Keratinocyte (primary cell): ENCODE data around the gene DCST2.

Experiments used
- EZH2 ChIP-seq: IDR thresholded peaks from one replicate; pipeline ENCODE4 v1.6.1; 2012; ENCODE audit warnings: inconsistent platforms, mild to moderate bottlenecking, low read length, moderate library complexity
- TF ChIP-seq, protein P1 (sequence below), 3 experiments: IDR thresholded peaks in 1 of 3; conservative IDR thresholded peaks in 1 of 3; optimal IDR thresholded peaks in 1 of 3; 2 replicates in 2 of 3; 3 replicates in 1 of 3; pipeline versions ENCODE3 to v1.5.1; 2011; ENCODE audit warnings: low read length in 3 of 3, mild to moderate bottlenecking in 3 of 3, moderate library complexity in 2 of 3, control low read depth in 1 of 3, inconsistent platforms in 1 of 3; ENCODE audit not compliant: insufficient read depth in 2 of 3; ENCODE audit errors: extremely low read depth in 1 of 3

DNA sequence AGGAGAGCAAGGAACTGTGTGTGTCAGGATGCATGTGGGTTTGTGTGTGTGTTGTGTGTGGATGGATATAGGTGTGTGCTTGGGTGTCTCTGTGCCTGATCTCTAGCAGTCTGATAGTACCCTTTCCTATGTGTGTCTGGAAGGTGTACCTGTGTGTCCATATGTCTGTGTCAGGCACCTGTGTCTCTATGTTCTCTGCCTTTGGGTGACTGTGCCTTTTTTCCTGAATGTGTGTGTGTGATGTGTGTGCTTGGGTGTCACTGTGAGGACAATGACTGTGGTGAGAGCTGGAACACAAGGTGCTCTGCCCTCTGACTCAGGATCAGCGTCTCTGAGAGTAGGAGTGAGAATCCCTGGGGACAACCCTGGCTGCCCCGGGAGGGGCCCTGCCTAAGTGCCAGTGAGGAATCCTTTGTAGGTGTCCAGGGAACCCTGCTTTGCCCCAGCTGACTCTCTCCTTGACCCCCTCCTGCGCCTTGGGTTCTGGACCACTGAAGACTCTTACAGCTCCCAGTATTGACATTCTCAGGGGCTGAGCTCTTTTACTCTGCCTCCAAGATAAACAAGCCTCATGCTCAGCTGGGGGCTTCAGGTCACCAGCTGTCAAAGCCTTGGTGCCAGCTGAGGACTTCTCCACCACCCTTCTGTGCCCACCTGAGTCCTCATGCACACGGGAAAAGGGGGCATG is 44.3 kb upstream of the DCST2 start:
- TF ChIP-seq, protein P1, sequence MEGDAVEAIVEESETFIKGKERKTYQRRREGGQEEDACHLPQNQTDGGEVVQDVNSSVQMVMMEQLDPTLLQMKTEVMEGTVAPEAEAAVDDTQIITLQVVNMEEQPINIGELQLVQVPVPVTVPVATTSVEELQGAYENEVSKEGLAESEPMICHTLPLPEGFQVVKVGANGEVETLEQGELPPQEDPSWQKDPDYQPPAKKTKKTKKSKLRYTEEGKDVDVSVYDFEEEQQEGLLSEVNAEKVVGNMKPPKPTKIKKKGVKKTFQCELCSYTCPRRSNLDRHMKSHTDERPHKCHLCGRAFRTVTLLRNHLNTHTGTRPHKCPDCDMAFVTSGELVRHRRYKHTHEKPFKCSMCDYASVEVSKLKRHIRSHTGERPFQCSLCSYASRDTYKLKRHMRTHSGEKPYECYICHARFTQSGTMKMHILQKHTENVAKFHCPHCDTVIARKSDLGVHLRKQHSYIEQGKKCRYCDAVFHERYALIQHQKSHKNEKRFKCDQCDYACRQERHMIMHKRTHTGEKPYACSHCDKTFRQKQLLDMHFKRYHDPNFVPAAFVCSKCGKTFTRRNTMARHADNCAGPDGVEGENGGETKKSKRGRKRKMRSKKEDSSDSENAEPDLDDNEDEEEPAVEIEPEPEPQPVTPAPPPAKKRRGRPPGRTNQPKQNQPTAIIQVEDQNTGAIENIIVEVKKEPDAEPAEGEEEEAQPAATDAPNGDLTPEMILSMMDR (optimal IDR thresholded peaks at IDR 0.05 in 1 of 3, IDR thresholded peaks at IDR 0.05 in 1 of 3, conservative IDR thresholded peaks at IDR 0.05 in 1 of 3; ENCODE audit: extremely low read depth in 1 of 3, insufficient read depth in 2 of 3, low read length in 3 of 3): no peak
- no peak for TF ChIP-seq EZH2
